ENCODE data around the gene SLC6A18.

DNA sequence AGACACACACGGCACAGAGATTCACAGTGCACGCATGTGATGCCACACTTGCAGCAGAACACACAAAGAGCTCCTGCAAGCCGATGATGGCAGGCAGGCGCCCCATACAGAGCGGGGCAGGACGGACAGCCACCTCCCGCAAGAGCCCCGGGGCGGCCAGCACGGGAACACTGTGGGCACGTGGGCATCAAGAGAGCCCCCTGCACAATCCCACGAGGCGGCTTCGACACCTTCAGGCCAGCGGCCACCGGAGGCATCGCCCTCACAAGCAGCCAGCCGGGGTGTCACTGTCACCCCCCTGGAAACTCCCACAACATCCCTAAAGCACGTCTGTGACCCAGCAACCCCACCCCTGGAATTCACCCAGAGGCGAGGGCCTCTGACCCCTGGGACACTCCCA is 51.7 kb downstream of the SLC6A18 start:
- TF ChIP-seq POLR2A (IDR thresholded peaks at IDR 0.05) (no peak), POLR2AphosphoS5 (IDR thresholded peaks at IDR 0.05) (no peak), EP300 (IDR thresholded peaks at IDR 0.05) (no peak)
- TF ChIP-seq, protein P1, sequence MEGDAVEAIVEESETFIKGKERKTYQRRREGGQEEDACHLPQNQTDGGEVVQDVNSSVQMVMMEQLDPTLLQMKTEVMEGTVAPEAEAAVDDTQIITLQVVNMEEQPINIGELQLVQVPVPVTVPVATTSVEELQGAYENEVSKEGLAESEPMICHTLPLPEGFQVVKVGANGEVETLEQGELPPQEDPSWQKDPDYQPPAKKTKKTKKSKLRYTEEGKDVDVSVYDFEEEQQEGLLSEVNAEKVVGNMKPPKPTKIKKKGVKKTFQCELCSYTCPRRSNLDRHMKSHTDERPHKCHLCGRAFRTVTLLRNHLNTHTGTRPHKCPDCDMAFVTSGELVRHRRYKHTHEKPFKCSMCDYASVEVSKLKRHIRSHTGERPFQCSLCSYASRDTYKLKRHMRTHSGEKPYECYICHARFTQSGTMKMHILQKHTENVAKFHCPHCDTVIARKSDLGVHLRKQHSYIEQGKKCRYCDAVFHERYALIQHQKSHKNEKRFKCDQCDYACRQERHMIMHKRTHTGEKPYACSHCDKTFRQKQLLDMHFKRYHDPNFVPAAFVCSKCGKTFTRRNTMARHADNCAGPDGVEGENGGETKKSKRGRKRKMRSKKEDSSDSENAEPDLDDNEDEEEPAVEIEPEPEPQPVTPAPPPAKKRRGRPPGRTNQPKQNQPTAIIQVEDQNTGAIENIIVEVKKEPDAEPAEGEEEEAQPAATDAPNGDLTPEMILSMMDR (IDR thresholded peaks at IDR 0.05): no peak

Data from gastroesophageal sphincter (tissue), 3 donors.